ENCODE results near the gene EPHB2. TPM values are rescaled to one million over a fixed set of nuclear protein-coding genes. Genes with fewer than 3 reads are reported as not detected.

Gene EPHB2
- polyA plus RNA-seq, 1 donor from 2014 or later, result 22.8 TPM

GRCh38 chr1:22916471-22916820 is 205.8 kb downstream of the EPHB2 start:
- H3F3A ChIP-seq (ENCODE audit: insufficient read depth, low read length, poor library complexity, severe bottlenecking), result no peaks in the 10 kb centered on the region
- no peak overlapping the region for H2AFZ ChIP-seq (ENCODE audit: low read depth, low read length)
- TF ChIP-seq RAD21 (conservative IDR thresholded peaks at IDR 0.05) (no peak), SMC3 (conservative IDR thresholded peaks at IDR 0.05; ENCODE audit: poor library complexity) (no peak), REST (IDR thresholded peaks at IDR 0.05; ENCODE audit: borderline replicate concordance) (no peak), EP300 (conservative IDR thresholded peaks at IDR 0.05; ENCODE audit: poor library complexity, severe bottlenecking) (no peak), EZH2 (IDR thresholded peaks at IDR 0.05; ENCODE audit: borderline replicate concordance, insufficient read depth, low read length, poor library complexity, severe bottlenecking) (no peak), TAF1 (IDR thresholded peaks at IDR 0.05; ENCODE audit: low read depth) (no peak), CTCF (IDR thresholded peaks at IDR 0.05; ENCODE audit: poor library complexity, severe bottlenecking) (no peak), POLR2AphosphoS5 (IDR thresholded peaks at IDR 0.05) (no peak), MXI1 (conservative IDR thresholded peaks at IDR 0.05; ENCODE audit: poor library complexity, severe bottlenecking) (no peak)
- peaks cover 8% of the 10 kb centered on the region for H3K36me3 ChIP-seq (ENCODE audit: insufficient read depth, low read length)
- no peak overlapping the region for H3K4me2 ChIP-seq (ENCODE audit: low read length)
- no peaks in the 10 kb centered on the region for H3K27me3 ChIP-seq (ENCODE audit: insufficient read depth, low read depth, low read length)
- no peaks in the 10 kb centered on the region for H3K9me2 ChIP-seq (ENCODE audit: insufficient read depth, low read length)
- no peaks in the 10 kb centered on the region for H4K20me1 ChIP-seq (ENCODE audit: insufficient read depth)
- no peaks in the 10 kb centered on the region for H3K79me2 ChIP-seq (replicated peaks; ENCODE audit: insufficient read depth, low read length)
- H3K9ac ChIP-seq (ENCODE audit: low read length), result no peak overlapping the region
- H3K9me3 ChIP-seq (ENCODE audit: low read length), result no peaks in the 10 kb centered on the region
- no peak overlapping the region for H3K27ac ChIP-seq (ENCODE audit: low read length)
- no peak overlapping the region for H3K4me3 ChIP-seq (ENCODE audit: low read length)

GRCh38 chr1:22917989-22918388 is 207.3 kb downstream of the EPHB2 start:
- no peaks in the 10 kb centered on the region for H4K20me1 ChIP-seq (ENCODE audit: insufficient read depth)
- no peak overlapping the region for H3K27ac ChIP-seq (ENCODE audit: low read length)
- TF ChIP-seq EP300 (conservative IDR thresholded peaks at IDR 0.05; ENCODE audit: poor library complexity, severe bottlenecking) (no peak), CTCF (IDR thresholded peaks at IDR 0.05; ENCODE audit: poor library complexity, severe bottlenecking) (no peak), POLR2AphosphoS5 (IDR thresholded peaks at IDR 0.05) (no peak), TAF1 (IDR thresholded peaks at IDR 0.05; ENCODE audit: low read depth) (no peak), EZH2 (IDR thresholded peaks at IDR 0.05; ENCODE audit: borderline replicate concordance, insufficient read depth, low read length, poor library complexity, severe bottlenecking) (no peak)
- no peaks in the 10 kb centered on the region for H3F3A ChIP-seq (ENCODE audit: insufficient read depth, low read length, poor library complexity, severe bottlenecking)
- no peak overlapping the region for H3K4me3 ChIP-seq (ENCODE audit: low read length)
- H3K79me2 ChIP-seq (replicated peaks; ENCODE audit: insufficient read depth, low read length), result no peaks in the 10 kb centered on the region
- H3K36me3 ChIP-seq (ENCODE audit: insufficient read depth, low read length), result no peaks in the 10 kb centered on the region
- H3K9me2 ChIP-seq (ENCODE audit: insufficient read depth, low read length), result no peaks in the 10 kb centered on the region
- H3K9ac ChIP-seq (ENCODE audit: low read length), result no peak overlapping the region
- no peaks in the 10 kb centered on the region for H3K9me3 ChIP-seq (ENCODE audit: low read length)
- H3K27me3 ChIP-seq (ENCODE audit: insufficient read depth, low read depth, low read length), result no peaks in the 10 kb centered on the region
- H2AFZ ChIP-seq (ENCODE audit: low read depth, low read length), result no peak overlapping the region
- H3K4me2 ChIP-seq (ENCODE audit: low read length), result no peak overlapping the region
